ENCODE data around the gene ANXA5.

ANXA5 gene

GRCh38 chr4:121720109-121720508 is 23.3 kb upstream of the ANXA5 start:
- Histone ChIP-seq H3K9me3 (ENCODE audit: low read length) (no peaks in the 10 kb centered on the region), H3K4me2 (ENCODE audit: low read length) (no peak overlapping the region), H3K4me1 (ENCODE audit: insufficient read depth, low read length, severe bottlenecking) (no peaks in the 10 kb centered on the region), H3K79me2 (ENCODE audit: insufficient read depth, low read length) (no peaks in the 10 kb centered on the region), H3K27me3 (ENCODE audit: insufficient read depth, low read length) (no peaks in the 10 kb centered on the region), H3K27ac (ENCODE audit: low read depth, low read length, poor library complexity, severe bottlenecking) (no peak overlapping the region), H3K4me3 (ENCODE audit: low read depth, low read length, poor library complexity, severe bottlenecking) (no peak overlapping the region), H3K9ac (ENCODE audit: low read length) (no peak overlapping the region), H3F3A (ENCODE audit: insufficient read depth, low read length) (no peaks in the 10 kb centered on the region), H3K36me3 (ENCODE audit: insufficient read depth, low read length) (no peaks in the 10 kb centered on the region), H3K9me2 (ENCODE audit: low read depth, low read length) (no peaks in the 10 kb centered on the region), H2AFZ (ENCODE audit: low read length) (no peak overlapping the region), H4K20me1 (ENCODE audit: insufficient read depth, low read length) (no peaks in the 10 kb centered on the region)
- TF ChIP-seq CTCF (IDR thresholded peaks at IDR 0.05; ENCODE audit: low read length) (no peak), EZH2 (IDR thresholded peaks at IDR 0.05; ENCODE audit: borderline replicate concordance, low read length) (no peak)

GRCh38 chr4:121717680-121718237 is 21.0 kb upstream of the ANXA5 start:
- Histone ChIP-seq H3K27me3 (ENCODE audit: insufficient read depth, low read length) (no peaks in the 10 kb centered on the region), H3K9me2 (ENCODE audit: low read depth, low read length) (no peaks in the 10 kb centered on the region), H2AFZ (ENCODE audit: low read length) (no peak overlapping the region), H3K4me3 (ENCODE audit: low read depth, low read length, poor library complexity, severe bottlenecking) (no peak overlapping the region), H3K9me3 (ENCODE audit: low read length) (no peaks in the 10 kb centered on the region), H4K20me1 (ENCODE audit: insufficient read depth, low read length) (no peaks in the 10 kb centered on the region), H3K9ac (ENCODE audit: low read length) (no peak overlapping the region), H3K4me2 (ENCODE audit: low read length) (no peak overlapping the region), H3K79me2 (ENCODE audit: insufficient read depth, low read length) (no peaks in the 10 kb centered on the region), H3K36me3 (ENCODE audit: insufficient read depth, low read length) (no peaks in the 10 kb centered on the region), H3K27ac (ENCODE audit: low read depth, low read length, poor library complexity, severe bottlenecking) (no peak overlapping the region), H3F3A (ENCODE audit: insufficient read depth, low read length) (no peaks in the 10 kb centered on the region), H3K4me1 (ENCODE audit: insufficient read depth, low read length, severe bottlenecking) (no peaks in the 10 kb centered on the region)
- no peak for TF ChIP-seq CTCF (IDR thresholded peaks at IDR 0.05; ENCODE audit: low read length)
- no peak for TF ChIP-seq EZH2 (IDR thresholded peaks at IDR 0.05; ENCODE audit: borderline replicate concordance, low read length)

GRCh38 chr4:121714548-121714947 is 17.8 kb upstream of the ANXA5 start:
- Histone ChIP-seq H3K36me3 (ENCODE audit: insufficient read depth, low read length) (no peaks in the 10 kb centered on the region), H2AFZ (ENCODE audit: low read length) (no peak overlapping the region), H3K9me3 (ENCODE audit: low read length) (no peaks in the 10 kb centered on the region), H3F3A (ENCODE audit: insufficient read depth, low read length) (no peaks in the 10 kb centered on the region), H4K20me1 (ENCODE audit: insufficient read depth, low read length) (no peaks in the 10 kb centered on the region), H3K9me2 (ENCODE audit: low read depth, low read length) (no peaks in the 10 kb centered on the region), H3K27me3 (ENCODE audit: insufficient read depth, low read length) (no peaks in the 10 kb centered on the region), H3K4me1 (ENCODE audit: insufficient read depth, low read length, severe bottlenecking) (no peaks in the 10 kb centered on the region), H3K9ac (ENCODE audit: low read length) (no peak overlapping the region), H3K4me2 (ENCODE audit: low read length) (no peak overlapping the region), H3K4me3 (ENCODE audit: low read depth, low read length, poor library complexity, severe bottlenecking) (no peak overlapping the region), H3K79me2 (ENCODE audit: insufficient read depth, low read length) (no peaks in the 10 kb centered on the region), H3K27ac (ENCODE audit: low read depth, low read length, poor library complexity, severe bottlenecking) (no peak overlapping the region)
- TF ChIP-seq CTCF (IDR thresholded peaks at IDR 0.05; ENCODE audit: low read length) (no peak), EZH2 (IDR thresholded peaks at IDR 0.05; ENCODE audit: borderline replicate concordance, low read length) (no peak)

Data from OCI-LY1 (cell line).